H1 (cell line): ENCODE results near the gene PRKAR2B. TPM values are rescaled to one million over a fixed set of nuclear protein-coding genes. Genes with fewer than 3 reads are reported as not detected.

Experiments
- CTCF ChIA-PET: fragments of 300-600 bp; sonication (Branson Sonifier 250); formaldehyde crosslinking; loops from one replicate; lab custom pipeline; 2021; ENCODE audit not compliant: partially characterized antibody; lab: Charles Lee
- POLR2A ChIA-PET: fragments of 300-600 bp; sonication (Branson Sonifier 250); formaldehyde crosslinking; loops from one replicate; lab custom pipeline; 2021; ENCODE audit warnings: inconsistent platforms; ENCODE audit not compliant: partially characterized antibody; lab: Charles Lee
- DNase-seq, 2 experiments: peaks; one replicate each; pipeline versions ENCODE4 v3.0.0 to v3.0.0-alpha.2; 2010 to 2022; ENCODE audit warnings: low spot score in 2 of 2, low read depth in 1 of 2, mixed read lengths in 1 of 2
- FAIRE-seq: peaks from 2 replicates; lab custom pipeline; 2011; peaks lifted over from hg19 to GRCh38; lab: Jason Lieb, UNC
- H2AFZ ChIP-seq: 2 replicates; pipeline ENCODE4 v1.8.1; 2012; ENCODE audit warnings: low read length, inconsistent platforms
- H2AK5ac ChIP-seq: 2 replicates; pipeline ENCODE4 v1.6.1; 2013; ENCODE audit warnings: low read depth, low read length
- H2BK120ac ChIP-seq: replicated peaks from 2 replicates; pipeline ENCODE3; 2013; ENCODE audit warnings: low read depth, low read length, inconsistent platforms
- H2BK12ac ChIP-seq: 2 replicates; pipeline ENCODE4 v1.6.1; 2013; ENCODE audit warnings: low read depth, low read length
- H2BK15ac ChIP-seq: 2 replicates; pipeline ENCODE4 v1.6.1; 2013; ENCODE audit warnings: low read length
- H2BK20ac ChIP-seq: 2 replicates; pipeline ENCODE4 v1.6.1; 2013; ENCODE audit warnings: low read length
- H2BK5ac ChIP-seq: 2 replicates; pipeline ENCODE4 v1.6.1; 2013; ENCODE audit warnings: low read depth, low read length
- H3K14ac ChIP-seq: 2 replicates; pipeline ENCODE4 v1.6.1; 2013; ENCODE audit warnings: inconsistent platforms; ENCODE audit not compliant: insufficient read length
- H3K18ac ChIP-seq: 2 replicates; pipeline ENCODE4 v1.6.1; 2013; ENCODE audit warnings: low read length; ENCODE audit errors: extremely low read depth
- H3K23ac ChIP-seq: 2 replicates; pipeline ENCODE4 v1.6.1; 2013; ENCODE audit warnings: inconsistent platforms; ENCODE audit not compliant: insufficient read length
- H3K23me2 ChIP-seq: 2 replicates; pipeline ENCODE4 v1.6.1; 2013; ENCODE audit warnings: low read depth, low read length
- H3K27ac ChIP-seq: 2 replicates; pipeline ENCODE4 v1.6.1; 2011; ENCODE audit warnings: low read depth, low read length, inconsistent platforms
- H3K27me3 ChIP-seq, 4 experiments: replicated peaks in 1 of 4; 1 replicate in 1 of 4; 2 replicates in 3 of 4; pipeline versions ENCODE4 v1.6.1 to v1.8.1; 2011 to 2013; ENCODE audit warnings: low read length in 3 of 4, mild to moderate bottlenecking in 3 of 4, inconsistent platforms in 2 of 4, mixed read lengths in 2 of 4, moderate library complexity in 1 of 4; ENCODE audit not compliant: control insufficient read depth in 3 of 4, insufficient read depth in 3 of 4; ENCODE audit errors: extremely low read depth in 1 of 4
- H3K36me3 ChIP-seq, 4 experiments: 2 replicates each; pipeline versions ENCODE4 v1.6.1 to v1.8.1; 2011 to 2013; ENCODE audit warnings: mild to moderate bottlenecking in 4 of 4, low read length in 3 of 4, moderate library complexity in 2 of 4, control low read depth in 1 of 4, inconsistent platforms in 1 of 4; ENCODE audit not compliant: insufficient read depth in 4 of 4, control insufficient read depth in 2 of 4
- H3K4ac ChIP-seq: replicated peaks from 2 replicates; pipeline ENCODE3; 2013; ENCODE audit warnings: low read length, low read depth, mixed read lengths, inconsistent platforms; ENCODE audit not compliant: insufficient read length
- H3K4me1 ChIP-seq, 4 experiments: replicated peaks in 1 of 4; 1 replicate in 1 of 4; 2 replicates in 3 of 4; pipeline versions ENCODE4 v1.6.1 to v1.8.1; 2011 to 2013; ENCODE audit warnings: low read length in 3 of 4, inconsistent platforms in 2 of 4, mixed read lengths in 1 of 4; ENCODE audit not compliant: insufficient read depth in 4 of 4, control insufficient read depth in 3 of 4
- H3K4me2 ChIP-seq, 2 experiments: 2 replicates each; pipeline versions ENCODE4 v1.6.1 to v1.8.1; 2011 to 2013; ENCODE audit warnings: low read depth in 2 of 2, low read length in 2 of 2, control low read depth in 1 of 2, inconsistent platforms in 1 of 2, mild to moderate bottlenecking in 1 of 2; ENCODE audit not compliant: insufficient read depth in 1 of 2
- H3K4me3 ChIP-seq, 4 experiments: fragments of 200-600, 300-600 bp in 1 of 4; sonication (generic), shearing (Covaris generic), sonication (Bioruptor Twin) in 1 of 4; 2 replicates each; pipeline versions ENCODE4 v1.5.1 to v1.8.1; 2011 to 2016; ENCODE audit warnings: low read length in 4 of 4, low read depth in 3 of 4, control low read depth in 2 of 4, inconsistent platforms in 2 of 4, mild to moderate bottlenecking in 2 of 4, mixed read lengths in 1 of 4, moderate library complexity in 1 of 4; ENCODE audit not compliant: insufficient read depth in 2 of 4; ENCODE audit errors: extremely low read depth in 1 of 4
- H3K56ac ChIP-seq: replicated peaks from 2 replicates; pipeline ENCODE3; 2013; ENCODE audit warnings: low read depth, mild to moderate bottlenecking, mixed read lengths, low read length, inconsistent platforms; ENCODE audit not compliant: insufficient read length
- H3K79me1 ChIP-seq: 2 replicates; pipeline ENCODE4 v1.6.1; 2013; ENCODE audit warnings: low read depth, low read length, control low read depth
- H3K79me2 ChIP-seq, 2 experiments: 2 replicates each; pipeline versions ENCODE4 v1.6.1 to v1.8.1; 2012 to 2013; ENCODE audit warnings: low read length in 2 of 2, mild to moderate bottlenecking in 2 of 2, inconsistent platforms in 1 of 2; ENCODE audit not compliant: insufficient read depth in 2 of 2, control insufficient read depth in 1 of 2
- H3K9ac ChIP-seq, 4 experiments: replicated peaks in 1 of 4; 1 replicate in 1 of 4; 2 replicates in 3 of 4; pipeline versions ENCODE4 v1.6.1 to v1.8.1; 2011 to 2013; ENCODE audit warnings: low read depth in 3 of 4, low read length in 3 of 4, control low read depth in 2 of 4, mild to moderate bottlenecking in 2 of 4, moderate library complexity in 2 of 4, inconsistent platforms in 1 of 4; ENCODE audit errors: extremely low read depth in 1 of 4
- H3K9me3 ChIP-seq, 2 experiments: 2 replicates each; pipeline versions ENCODE4 v1.6.1 to v1.8.1; 2012 to 2013; ENCODE audit warnings: mild to moderate bottlenecking in 2 of 2, moderate library complexity in 2 of 2, control low read depth in 1 of 2, inconsistent platforms in 1 of 2, low read depth in 1 of 2, low read length in 1 of 2, mixed read lengths in 1 of 2; ENCODE audit not compliant: insufficient read depth in 2 of 2
- H4K20me1 ChIP-seq, 2 experiments: replicated peaks in 1 of 2; 2 replicates each; pipeline versions ENCODE3 to v1.8.1; 2011 to 2013; ENCODE audit warnings: inconsistent platforms in 2 of 2, low read length in 2 of 2, mild to moderate bottlenecking in 1 of 2; ENCODE audit not compliant: insufficient read depth in 2 of 2, control insufficient read depth in 1 of 2
- H4K5ac ChIP-seq: 2 replicates; pipeline ENCODE4 v1.6.1; 2013; ENCODE audit warnings: low read length, low read depth, mixed read lengths, inconsistent platforms; ENCODE audit not compliant: insufficient read length
- H4K8ac ChIP-seq: 2 replicates; pipeline ENCODE4 v1.8.0; 2013; ENCODE audit warnings: mild to moderate bottlenecking, moderate library complexity, low read length, inconsistent platforms; ENCODE audit not compliant: insufficient read depth; ENCODE audit errors: extremely low read depth
- H4K91ac ChIP-seq: replicated peaks from 2 replicates; pipeline ENCODE3; 2013; ENCODE audit warnings: low read length, mixed read lengths, inconsistent platforms; ENCODE audit not compliant: insufficient read length
- EP300 ChIP-seq, 2 experiments: IDR thresholded peaks; 1 replicate in 1 of 2; 2 replicates in 1 of 2; pipeline ENCODE4 v1.6.1; 2011 to 2012; ENCODE audit warnings: low read depth in 2 of 2, low read length in 2 of 2, mild to moderate bottlenecking in 2 of 2, borderline replicate concordance in 1 of 2, inconsistent platforms in 1 of 2, moderate library complexity in 1 of 2
- HDAC2 ChIP-seq, 2 experiments: fragments of 300-600 bp in 1 of 2; sonication (generic) in 1 of 2; IDR thresholded peaks; 2 replicates each; pipeline ENCODE4 v1.6.1; 2011 to 2012; ENCODE audit warnings: low read depth in 2 of 2, low read length in 2 of 2, mild to moderate bottlenecking in 2 of 2, moderate library complexity in 2 of 2, borderline replicate concordance in 1 of 2, inconsistent platforms in 1 of 2
- HDAC6 ChIP-seq: IDR thresholded peaks from one replicate; pipeline ENCODE4 v1.7.1; 2012; ENCODE audit warnings: low read depth, mild to moderate bottlenecking, inconsistent platforms, low read length, moderate library complexity
- KDM1A ChIP-seq: fragments of 200-600, 300-600 bp; sonication (generic); IDR thresholded peaks from 2 replicates; pipeline ENCODE4 v1.7.1; 2016; ENCODE audit warnings: mild to moderate bottlenecking, low read length, borderline replicate concordance
- KDM4A ChIP-seq: IDR thresholded peaks from one replicate; pipeline ENCODE4 v1.7.1; 2012; ENCODE audit warnings: low read depth, mild to moderate bottlenecking, moderate library complexity, low read length, inconsistent platforms; ENCODE audit not compliant: severe bottlenecking
- MAFK ChIP-seq: IDR thresholded peaks from 2 replicates; pipeline ENCODE4 v1.6.1; 2012; ENCODE audit warnings: low read depth, mild to moderate bottlenecking, improper control_type of control experiment, low read length
- POLR2A ChIP-seq, 2 experiments: IDR thresholded peaks; 1 replicate in 1 of 2; 2 replicates in 1 of 2; pipeline ENCODE4 v1.6.1; 2011; ENCODE audit warnings: low read depth in 2 of 2, low read length in 2 of 2, mild to moderate bottlenecking in 2 of 2; ENCODE audit errors: control extremely low read depth in 1 of 2
- POLR2AphosphoS5 ChIP-seq: IDR thresholded peaks from 2 replicates; pipeline ENCODE4 v1.6.1; 2011; ENCODE audit warnings: low read depth, low read length
- RNF2 ChIP-seq: fragments of 200-900, 300-1000 bp; sonication (generic); IDR thresholded peaks from 2 replicates; pipeline ENCODE4 v1.7.1; 2016; ENCODE audit warnings: borderline replicate concordance, low read depth, mild to moderate bottlenecking, antibody characterized with exemption, low read length; ENCODE audit not compliant: poor library complexity, severe bottlenecking; ENCODE audit errors: missing control alignments
- RXRA ChIP-seq: IDR thresholded peaks from 2 replicates; pipeline ENCODE4 v1.6.1; 2011; ENCODE audit warnings: low read depth, mild to moderate bottlenecking, low read length, moderate library complexity; ENCODE audit not compliant: insufficient read depth
- SAP30 ChIP-seq: fragments of 300-600 bp; sonication (generic); IDR thresholded peaks from 2 replicates; pipeline ENCODE4 v1.7.1; 2012; ENCODE audit warnings: low read length, moderate library complexity, mild to moderate bottlenecking, inconsistent platforms; ENCODE audit not compliant: insufficient read depth, insufficient replicate concordance
- SIX5 ChIP-seq: IDR thresholded peaks from 2 replicates; pipeline ENCODE4 v1.6.1; 2011; ENCODE audit warnings: mild to moderate bottlenecking, low read depth, low read length
- YY1 ChIP-seq: IDR thresholded peaks from 2 replicates; pipeline ENCODE4 v1.6.1; 2011; ENCODE audit warnings: low read depth, mild to moderate bottlenecking, low read length
- ZNF274 ChIP-seq: IDR thresholded peaks from 2 replicates; pipeline ENCODE4 v1.7.0; 2012; ENCODE audit warnings: low read length, borderline replicate concordance; ENCODE audit errors: extremely low read depth
- WGBS, 2 experiments: shearing (Covaris generic) in 1 of 2; methylation state at CpG; one replicate each; pipeline versions ENCODE4 v1.1.6 to v1.1.7; 2013 to 2015; ENCODE audit warnings: low lambda C conversion rate in 2 of 2, mixed read lengths in 2 of 2, inconsistent platforms in 1 of 2, low coverage in 1 of 2, missing lambda C conversion rate in 1 of 2; ENCODE audit not compliant: insufficient replicate concordance in 2 of 2, insufficient coverage in 1 of 2, insufficient read length in 1 of 2; ENCODE audit errors: extremely low coverage in 1 of 2, missing lambda C conversion rate in 1 of 2; 5-methylcytosine and 5-hydroxymethylcytosine counted together
- polyA plus RNA-seq, 7 experiments: library from polyadenylated mRNA; depleted of rRNA in 3 of 7; stranded (reverse) in 5 of 7; unstranded in 2 of 7; fragments of >200 nt in 5 of 7; fragments of 200-250 nt in 2 of 7; gene quantifications; 1 replicate in 5 of 7; 2 replicates in 1 of 7; 4 replicates in 1 of 7; pipeline versions ENCODE4 v1.2.1 to v1.2.3, GENCODE V29; 2011 to 2013; ENCODE audit warnings: missing spikeins in 2 of 7, mixed read lengths in 2 of 7
- total RNA-seq: library from RNA; stranded (reverse); fragmentation: NEBNext Ultra II Directional; extraction: Animal tissue kit (Norgen Biotek cat#: 25700); gene quantifications from 2 replicates; pipeline ENCODE4 v1.2.1, GENCODE V29; 2021

The PRKAR2B gene
- total and polyA plus RNA-seq, 2 of the 8 experiments (the other 6 are each of a cell fraction or from before 2014, with no cell fraction given), result 10.4 to 37.0 TPM

DNA sequence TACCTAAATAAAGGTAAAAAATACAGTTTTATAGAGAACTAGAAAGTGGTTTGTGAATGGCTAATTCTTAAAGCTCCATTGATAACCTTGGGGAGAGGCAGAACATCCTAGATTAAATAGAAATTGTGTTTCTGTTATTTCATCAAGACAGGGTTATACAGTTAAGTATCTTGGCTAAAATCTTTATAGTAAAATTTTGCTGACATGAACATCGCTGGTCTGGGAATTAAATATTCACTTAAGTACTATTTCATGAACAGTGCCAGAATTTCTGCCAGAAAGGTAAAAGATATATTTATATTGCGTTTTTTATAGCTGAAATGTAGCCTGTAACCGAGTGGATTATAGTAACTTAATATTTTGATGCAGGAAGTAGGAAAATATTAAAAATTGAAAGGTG is 70.6 kb downstream of the PRKAR2B start:
- Histone ChIP-seq H3K36me3 (no peaks in the 10 kb centered on the region), H2BK15ac (no peak overlapping the region), H3K27me3 (no peaks in the 10 kb centered on the region), H4K91ac (no peak overlapping the region), H3K4me2 (no peak overlapping the region), H3K18ac (no peak overlapping the region), H4K20me1 (no peaks in the 10 kb centered on the region), H3K4ac (no peak overlapping the region), H3K27ac (no peak overlapping the region), H3K4me3 (no peak overlapping the region), H3K23ac (no peak overlapping the region), H3K56ac (no peak overlapping the region), H4K8ac (no peak overlapping the region), H3K14ac (no peak overlapping the region), H3K4me1 (no peaks in the 10 kb centered on the region; a peak in 1 of 7 replicates), H2AK5ac (no peak overlapping the region), H2BK20ac (no peak overlapping the region), H4K5ac (no peak overlapping the region), H2BK12ac (no peak overlapping the region), H2BK120ac (no peak overlapping the region), H3K9ac (no peak overlapping the region), H3K79me1 (no peaks in the 10 kb centered on the region; the same call in 1 of the 2 replicates), H3K79me2 (peaks cover 0 to 4% of the 10 kb centered on the region in 2 experiments; a peak in 1 of 4 replicates), H2AFZ (no peak overlapping the region), H3K23me2 (no peaks in the 10 kb centered on the region), H2BK5ac (no peak overlapping the region), H3K9me3 (no peaks in the 10 kb centered on the region)
- FAIRE-seq (no peak), DNase-seq (no peak)
- POLR2A ChIA-PET, result no interaction called here
- 90% methylated on average over 3 of the region's 3 CpGs; no CpG with 5 or more reads in 1 of the 2 experiments for WGBS, 2 experiments
- CTCF ChIA-PET, result no interaction called here
- TF ChIP-seq SAP30, result no peak
- TF ChIP-seq EP300 (IDR thresholded peaks at IDR 0.05; ENCODE audit: borderline replicate concordance in 1 of 2, low read depth in 2 of 2, low read length in 2 of 2), result no peak
- no peak for TF ChIP-seq MAFK
- TF ChIP-seq RNF2, result no peak
- TF ChIP-seq ZNF274, result no peak
- no peak for TF ChIP-seq HDAC6
- no peak for TF ChIP-seq RXRA
- TF ChIP-seq POLR2AphosphoS5, result no peak
- no peak for TF ChIP-seq KDM4A
- TF ChIP-seq YY1, result no peak
- no peak for TF ChIP-seq KDM1A
- TF ChIP-seq POLR2A (IDR thresholded peaks at IDR 0.05; ENCODE audit: control extremely low read depth in 1 of 2, low read depth in 2 of 2, low read length in 2 of 2), result no peak
- TF ChIP-seq SIX5, result no peak
- no peak for TF ChIP-seq HDAC2 (IDR thresholded peaks at IDR 0.05; ENCODE audit: borderline replicate concordance in 1 of 2, low read depth in 2 of 2, low read length in 2 of 2)
